Upper lobe of left lung (tissue), 6 donors: ENCODE measurements around the gene NAALADL1. TPM values are rescaled to one million over a fixed set of nuclear protein-coding genes. Genes with fewer than 3 reads are reported as not detected.

Experiments
- ATAC-seq, 2 donors: fragments of 200-7000 bp; cut with Tn5 transposase; one replicate each; pipeline ENCODE4 v1.9.1; 2022; ENCODE audit warnings: mild to moderate bottlenecking in 2 of 2, moderate library complexity in 2 of 2; ENCODE audit not compliant: low FRiP score in 2 of 2
- DNase-seq, 2 donors: peaks; one replicate each; pipeline ENCODE4 v3.0.0-alpha.2; 2019 to 2020
- H3K27ac ChIP-seq, 4 donors: fragments of 200-600 bp; sonication (generic); one replicate each; pipeline ENCODE4 v1.5.1; 2016 to 2019
- H3K27me3 ChIP-seq, 4 donors: fragments of 200-600 bp; sonication (generic); one replicate each; pipeline ENCODE4 v1.5.1; 2017 to 2019
- H3K36me3 ChIP-seq, 4 donors: fragments of 200-600 bp; sonication (generic); one replicate each; pipeline ENCODE4 v1.5.1; 2016 to 2019
- H3K4me1 ChIP-seq, 4 donors: fragments of 200-600 bp; sonication (generic); one replicate each; pipeline ENCODE4 v1.5.1; 2018 to 2019
- H3K4me3 ChIP-seq, 4 donors: fragments of 200-600 bp; sonication (generic); one replicate each; pipeline ENCODE4 v1.5.1; 2017 to 2019; ENCODE audit warnings: mild to moderate bottlenecking in 2 of 4, moderate library complexity in 1 of 4
- H3K9me3 ChIP-seq, 4 donors: fragments of 200-600 bp; sonication (generic); one replicate each; pipeline ENCODE4 v1.5.1; 2018 to 2019
- CTCF ChIP-seq, 6 experiments: fragments of 450-650 bp in 4 of 6; fragments of 200-600 bp in 2 of 6; sonication (generic) in 2 of 6; IDR thresholded peaks; one replicate each; pipeline ENCODE4 v1.5.1; 2016 to 2019; ENCODE audit warnings: antibody characterized with exemption in 6 of 6
- EP300 ChIP-seq, 4 donors: sonication (generic); formaldehyde crosslinking; IDR thresholded peaks; one replicate each; pipeline ENCODE4 v1.5.1; 2017; ENCODE audit warnings: antibody characterized with exemption in 4 of 4, control low read depth in 2 of 4
- POLR2A ChIP-seq, 4 donors: fragments of 450-650 bp; IDR thresholded peaks; one replicate each; pipeline ENCODE4 v1.5.1; 2016 to 2017; ENCODE audit warnings: antibody characterized with exemption in 4 of 4, mild to moderate bottlenecking in 2 of 4
- POLR2AphosphoS5 ChIP-seq, 2 donors: sonication (generic); formaldehyde crosslinking; IDR thresholded peaks; one replicate each; pipeline ENCODE4 v1.5.1; 2017; ENCODE audit warnings: antibody characterized with exemption in 2 of 2
- WGBS, 2 donors: methylation state at CpG; one replicate each; pipeline ENCODE4 v1.1.5; 2017 to 2018; 5-methylcytosine and 5-hydroxymethylcytosine counted together
- total RNA-seq, 6 donors: library from RNA; depleted of rRNA in 4 of 6; stranded (reverse); fragments of >200 nt in 4 of 6; gene quantifications; one replicate each; pipeline versions ENCODE4 v1.1.0 to v1.2.1, GENCODE V29; 2016 to 2021
- donor health status: DM: no; HTN: no; CAD: no; lungs with moderate emphysema.
- donor health status: DM: no; HTN: yes; CAD: no; lungs with severe emphysema.

NAALADL1 gene
- total RNA-seq, 6 donors from 2014 or later = 5.9 to 27.2 (median 9.1) TPM

- H3K36me3 ChIP-seq = peaks cover 8 to 46% (median 31%) of the 10 kb centered on the region in 4 donors
- whole genome bisulfite sequencing, 2 donors = 48% methylated on average over 20 to 23 of the region's 23 CpGs
- peak overlapping the region; percentile 59 to 88 (median 82) for H3K4me3 ChIP-seq
- H3K27me3 ChIP-seq = no peaks in the 10 kb centered on the region
- H3K27ac ChIP-seq = peak overlapping the region; percentile 89 to 98 (median 96)
- ATAC-seq (no peak), DNase-seq (no peak)
- no peaks in the 10 kb centered on the region for H3K9me3 ChIP-seq
- no peak for TF ChIP-seq CTCF (IDR thresholded peaks at IDR 0.05)
- TF ChIP-seq POLR2AphosphoS5 (IDR thresholded peaks at IDR 0.05) = no peak
- TF ChIP-seq POLR2A (IDR thresholded peaks at IDR 0.05) = no peak
- TF ChIP-seq EP300 (IDR thresholded peaks at IDR 0.05) = no peak
- peaks cover 15 to 24% (median 19%) of the 10 kb centered on the region in 4 donors for H3K4me1 ChIP-seq
These were observed 26.4 kb upstream of the NAALADL1 start for GRCh38 chr11:65084598-65085375.

- no peaks in the 10 kb centered on the region for H3K27me3 ChIP-seq
- peak within 1 kb of the TSS; percentile 89 to 98 (median 96) for H3K27ac ChIP-seq
- no peaks in the 10 kb centered on the region for H3K9me3 ChIP-seq
- peak within 1 kb of the TSS; percentile 59 to 88 (median 82) for H3K4me3 ChIP-seq
- ATAC-seq (peak; percentile 94 to 98), DNase-seq (peak; percentile 93 to 100)
- TF ChIP-seq POLR2AphosphoS5 (IDR thresholded peaks at IDR 0.05) (peak; percentile 96 to 98), CTCF (IDR thresholded peaks at IDR 0.05) (peak in 3 of 6 experiments; percentile 30 to 48 (median 39)), POLR2A (IDR thresholded peaks at IDR 0.05) (peak in 3 of 4 donors; percentile 45 to 82 (median 55)), EP300 (IDR thresholded peaks at IDR 0.05) (peak in 1 of 4 donors; percentile 63)
- 0 to 1% methylated on average over 19 to 76 of the region's 79 CpGs for WGBS, 2 donors
- H3K4me1 ChIP-seq = peaks cover 15 to 24% (median 19%) of the 10 kb centered on the region in 4 donors
- H3K36me3 ChIP-seq = peaks cover 8 to 41% (median 28%) of the 10 kb centered on the region in 4 donors
These were observed 25.7 kb upstream of the NAALADL1 start, which contains the start of the genes CDCA5 and ZFPL1 for GRCh38 chr11:65083834-65084597. TSS of gene CDCA5 (minus strand) at chr11:65084040. CDS start at chr11:65083978, 62 bp downstream. TSS of gene ZFPL1 (plus strand) at chr11:65084222. CDS start at chr11:65084699, 477 bp downstream.

- no peaks in the 10 kb centered on the region for H3K9me3 ChIP-seq
- H3K27me3 ChIP-seq = no peaks in the 10 kb centered on the region
- no peak for ATAC-seq
- H3K4me3 ChIP-seq = peak overlapping the region; percentile 37 to 88 (median 82)
- H3K4me1 ChIP-seq = peaks cover 15 to 24% (median 19%) of the 10 kb centered on the region in 4 donors
- TF ChIP-seq CTCF (IDR thresholded peaks at IDR 0.05) (no peak), EP300 (IDR thresholded peaks at IDR 0.05) (no peak), POLR2AphosphoS5 (IDR thresholded peaks at IDR 0.05) (no peak), POLR2A (IDR thresholded peaks at IDR 0.05) (no peak)
- 7% methylated on average over 12 to 13 of the region's 13 CpGs for WGBS, 2 donors
- H3K27ac ChIP-seq = peak overlapping the region; percentile 89 to 98 (median 96)
- H3K36me3 ChIP-seq = peaks cover 8 to 34% (median 21%) of the 10 kb centered on the region in 4 donors
- DNase-seq = no peak
These were observed 24.9 kb upstream of the NAALADL1 start for GRCh38 chr11:65083134-65083833.

GRCh38 chr11:65078786-65079342 lies 20.5 kb upstream of the NAALADL1 start:
- H3K27me3 ChIP-seq = no peaks in the 10 kb centered on the region
- no peak for DNase-seq
- no peak overlapping the region for H3K4me3 ChIP-seq
- no peaks in the 10 kb centered on the region for H3K9me3 ChIP-seq
- H3K27ac ChIP-seq = no peak overlapping the region
- ATAC-seq = no peak
- WGBS, 2 donors = 95% methylated on average over 9 of the region's 9 CpGs
- peaks cover 4 to 9% (median 7%) of the 10 kb centered on the region in 4 donors for H3K4me1 ChIP-seq
- TF ChIP-seq POLR2AphosphoS5 (IDR thresholded peaks at IDR 0.05) (no peak), EP300 (IDR thresholded peaks at IDR 0.05) (no peak), POLR2A (IDR thresholded peaks at IDR 0.05) (no peak)
- H3K36me3 ChIP-seq = no peaks in the 10 kb centered on the region
